Smooth muscle cell (in vitro differentiated cells): ENCODE measurements around the gene RUNX1. TPM values are rescaled to one million over a fixed set of nuclear protein-coding genes. Genes with fewer than 3 reads are reported as not detected.
A peak's percentile ranks its signal among the peaks of the same experiment; 100 is the strongest.

Experiments used
- DNase-seq: peaks from one replicate; lab custom pipeline; 2025; ENCODE audit not compliant: unreplicated experiment; lab: John Stamatoyannopoulos, UW
- H2AFZ ChIP-seq: fragments of 200-600 bp; sonication (generic); 2 replicates; pipeline ENCODE4 v1.6.0; 2016; ENCODE audit warnings: antibody characterized with exemption, low read depth, mild to moderate bottlenecking
- H3F3A ChIP-seq: fragments of 200-600 bp; sonication (generic); 2 replicates; pipeline ENCODE4 v1.6.0; 2017; ENCODE audit warnings: antibody characterized with exemption, low read depth
- H3K27ac ChIP-seq: fragments of 200-600 bp; sonication (generic); 2 replicates; pipeline ENCODE4 v1.5.1; 2016; ENCODE audit warnings: low read depth, mild to moderate bottlenecking
- H3K27me3 ChIP-seq: fragments of 200-600 bp; sonication (generic); 2 replicates; pipeline ENCODE4 v1.6.1; 2016; ENCODE audit warnings: low read depth, mild to moderate bottlenecking
- H3K36me3 ChIP-seq: fragments of 200-600 bp; sonication (generic); 2 replicates; pipeline ENCODE4 v1.5.1; 2016; ENCODE audit warnings: low read depth
- H3K4me1 ChIP-seq: fragments of 200-600 bp; sonication (generic); 2 replicates; pipeline ENCODE4 v1.5.1; 2016; ENCODE audit warnings: low read depth
- H3K4me2 ChIP-seq: fragments of 200-600 bp; sonication (generic); 2 replicates; pipeline ENCODE4 v1.6.0; 2016; ENCODE audit warnings: mild to moderate bottlenecking
- H3K4me3 ChIP-seq: fragments of 200-600 bp; sonication (generic); 2 replicates; pipeline ENCODE4 v1.5.1; 2016; ENCODE audit warnings: mild to moderate bottlenecking
- H3K79me2 ChIP-seq: fragments of 200-600 bp; sonication (generic); 2 replicates; pipeline ENCODE4 v1.6.0; 2016; ENCODE audit warnings: low read depth, mild to moderate bottlenecking
- H3K9ac ChIP-seq: fragments of 200-600 bp; sonication (generic); 2 replicates; pipeline ENCODE4 v1.6.0; 2016; ENCODE audit warnings: low read depth
- H3K9me3 ChIP-seq: fragments of 200-600 bp; sonication (generic); replicated peaks from 2 replicates; pipeline ENCODE4 v1.5.1; 2016; ENCODE audit warnings: low read depth
- H4K20me1 ChIP-seq: fragments of 200-600 bp; sonication (generic); 2 replicates; pipeline ENCODE4 v1.6.0; 2016; ENCODE audit warnings: low read depth
- WGBS: methylation state at CpG from one replicate; pipeline ENCODE4 v1.1.7; 2016; ENCODE audit warnings: low lambda C conversion rate; 5-methylcytosine and 5-hydroxymethylcytosine counted together
- polyA plus RNA-seq: library from polyadenylated mRNA; unstranded; fragments of >200 nt; fragmentation: Nextera tagmentation; extraction: Ambion mirVana; gene quantifications from 2 replicates; pipeline ENCODE4 v1.2.1, GENCODE V29; 2016
- total RNA-seq: library from RNA; depleted of rRNA; stranded (reverse); fragments of >200 nt; gene quantifications from 2 replicates; pipeline ENCODE4 v1.2.3, GENCODE V29; 2014
- TF ChIP-seq, protein P1 (sequence below): fragments of 200-600 bp; sonication (generic); IDR thresholded peaks from 2 replicates; pipeline ENCODE4 v1.5.1; 2017; ENCODE audit warnings: borderline replicate concordance, mild to moderate bottlenecking, antibody characterized with exemption; ENCODE audit not compliant: insufficient read depth, poor library complexity, severe bottlenecking

Gene RUNX1
- total and polyA plus RNA-seq, 2 experiments from 2014 or later: 33.4 to 97.6 TPM

DNA sequence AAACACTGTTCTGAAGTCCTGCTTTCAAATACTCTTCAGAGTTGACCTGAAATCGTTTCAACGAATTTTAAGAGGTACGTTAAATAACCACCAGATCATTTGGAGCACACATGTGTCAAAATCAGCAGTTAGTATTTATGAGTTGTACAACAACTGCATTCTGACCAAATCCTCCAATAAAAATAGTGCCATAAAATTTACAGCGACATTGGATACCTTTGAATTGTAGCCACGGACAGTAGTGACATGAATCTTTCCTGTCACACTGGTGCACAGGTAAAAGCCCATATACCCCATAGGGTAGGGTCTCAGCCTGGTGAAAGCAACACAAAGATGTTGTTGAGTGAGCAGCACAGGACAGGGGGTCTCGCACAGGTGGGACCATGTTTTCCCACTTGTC lies 258.8 kb downstream of the RUNX1 start:
- DNase-seq: no peak
- H3K9ac ChIP-seq: no peak overlapping the region
- H2AFZ ChIP-seq: no peak overlapping the region
- H3K27me3 ChIP-seq: no peaks in the 10 kb centered on the region
- H4K20me1 ChIP-seq: peaks cover 44% of the 10 kb centered on the region
- H3K4me1 ChIP-seq: peaks cover 7% of the 10 kb centered on the region
- H3K9me3 ChIP-seq: no peaks in the 10 kb centered on the region
- H3K4me3 ChIP-seq: no peak overlapping the region
- peaks cover 53% of the 10 kb centered on the region for H3F3A ChIP-seq
- 88% methylated on average over 6 of the region's 6 CpGs for WGBS
- peak overlapping the region; percentile 23 for H3K27ac ChIP-seq
- H3K36me3 ChIP-seq: peaks cover 3% of the 10 kb centered on the region
- H3K79me2 ChIP-seq: no peaks in the 10 kb centered on the region
- H3K4me2 ChIP-seq: no peak overlapping the region
- TF ChIP-seq, protein P1, sequence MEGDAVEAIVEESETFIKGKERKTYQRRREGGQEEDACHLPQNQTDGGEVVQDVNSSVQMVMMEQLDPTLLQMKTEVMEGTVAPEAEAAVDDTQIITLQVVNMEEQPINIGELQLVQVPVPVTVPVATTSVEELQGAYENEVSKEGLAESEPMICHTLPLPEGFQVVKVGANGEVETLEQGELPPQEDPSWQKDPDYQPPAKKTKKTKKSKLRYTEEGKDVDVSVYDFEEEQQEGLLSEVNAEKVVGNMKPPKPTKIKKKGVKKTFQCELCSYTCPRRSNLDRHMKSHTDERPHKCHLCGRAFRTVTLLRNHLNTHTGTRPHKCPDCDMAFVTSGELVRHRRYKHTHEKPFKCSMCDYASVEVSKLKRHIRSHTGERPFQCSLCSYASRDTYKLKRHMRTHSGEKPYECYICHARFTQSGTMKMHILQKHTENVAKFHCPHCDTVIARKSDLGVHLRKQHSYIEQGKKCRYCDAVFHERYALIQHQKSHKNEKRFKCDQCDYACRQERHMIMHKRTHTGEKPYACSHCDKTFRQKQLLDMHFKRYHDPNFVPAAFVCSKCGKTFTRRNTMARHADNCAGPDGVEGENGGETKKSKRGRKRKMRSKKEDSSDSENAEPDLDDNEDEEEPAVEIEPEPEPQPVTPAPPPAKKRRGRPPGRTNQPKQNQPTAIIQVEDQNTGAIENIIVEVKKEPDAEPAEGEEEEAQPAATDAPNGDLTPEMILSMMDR: no peak

DNA sequence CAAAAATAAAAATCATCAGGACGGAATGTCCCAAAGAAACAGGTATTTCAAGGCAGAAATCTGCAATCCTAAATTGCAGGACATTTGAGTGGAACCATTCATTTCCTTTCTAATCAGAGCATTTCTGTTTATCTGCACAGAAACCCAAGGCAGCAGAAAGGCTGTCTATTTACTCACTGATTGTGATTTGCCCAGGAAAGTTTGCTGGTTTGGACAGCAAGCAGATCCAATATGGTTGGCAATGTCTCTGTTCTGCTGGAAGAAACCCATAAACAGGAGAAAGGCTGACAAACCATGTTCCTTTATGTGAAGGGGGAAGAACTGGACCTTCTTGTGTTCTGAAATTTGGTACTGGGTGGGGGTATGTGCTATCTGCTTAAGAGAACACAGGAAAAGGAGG lies 260.2 kb downstream of the RUNX1 start:
- H3K4me1 ChIP-seq: no peaks in the 10 kb centered on the region
- no peak overlapping the region for H3K4me3 ChIP-seq
- H3K36me3 ChIP-seq: peaks cover 3% of the 10 kb centered on the region
- H3K9me3 ChIP-seq: no peaks in the 10 kb centered on the region
- peaks cover 39% of the 10 kb centered on the region for H3F3A ChIP-seq
- 94% methylated on average over 1 of the region's 1 CpG for WGBS
- no peaks in the 10 kb centered on the region for H3K27me3 ChIP-seq
- no peaks in the 10 kb centered on the region for H3K79me2 ChIP-seq
- no peak overlapping the region for H3K4me2 ChIP-seq
- H2AFZ ChIP-seq: no peak overlapping the region
- no peak for DNase-seq
- TF ChIP-seq, protein P1: no peak
- no peak overlapping the region for H3K9ac ChIP-seq
- peaks cover 31% of the 10 kb centered on the region for H4K20me1 ChIP-seq
- peak overlapping the region; percentile 44 for H3K27ac ChIP-seq

GRCh38 chr21:34783815-34784214 lies 265.3 kb downstream of the RUNX1 start:
- no peak overlapping the region for H3K9ac ChIP-seq
- no peak for DNase-seq
- no peaks in the 10 kb centered on the region for H3K79me2 ChIP-seq
- H3K36me3 ChIP-seq: no peaks in the 10 kb centered on the region
- no peaks in the 10 kb centered on the region for H3K4me1 ChIP-seq
- 89% methylated on average over 2 of the region's 2 CpGs for WGBS
- no peaks in the 10 kb centered on the region for H3K27me3 ChIP-seq
- H3K27ac ChIP-seq: no peak overlapping the region
- no peaks in the 10 kb centered on the region for H3K9me3 ChIP-seq
- H3F3A ChIP-seq: peaks cover 13% of the 10 kb centered on the region
- peaks cover under 1% of the 10 kb centered on the region for H4K20me1 ChIP-seq
- no peak overlapping the region for H2AFZ ChIP-seq
- H3K4me2 ChIP-seq: no peak overlapping the region
- H3K4me3 ChIP-seq: no peak overlapping the region
- TF ChIP-seq, protein P1: no peak

DNA sequence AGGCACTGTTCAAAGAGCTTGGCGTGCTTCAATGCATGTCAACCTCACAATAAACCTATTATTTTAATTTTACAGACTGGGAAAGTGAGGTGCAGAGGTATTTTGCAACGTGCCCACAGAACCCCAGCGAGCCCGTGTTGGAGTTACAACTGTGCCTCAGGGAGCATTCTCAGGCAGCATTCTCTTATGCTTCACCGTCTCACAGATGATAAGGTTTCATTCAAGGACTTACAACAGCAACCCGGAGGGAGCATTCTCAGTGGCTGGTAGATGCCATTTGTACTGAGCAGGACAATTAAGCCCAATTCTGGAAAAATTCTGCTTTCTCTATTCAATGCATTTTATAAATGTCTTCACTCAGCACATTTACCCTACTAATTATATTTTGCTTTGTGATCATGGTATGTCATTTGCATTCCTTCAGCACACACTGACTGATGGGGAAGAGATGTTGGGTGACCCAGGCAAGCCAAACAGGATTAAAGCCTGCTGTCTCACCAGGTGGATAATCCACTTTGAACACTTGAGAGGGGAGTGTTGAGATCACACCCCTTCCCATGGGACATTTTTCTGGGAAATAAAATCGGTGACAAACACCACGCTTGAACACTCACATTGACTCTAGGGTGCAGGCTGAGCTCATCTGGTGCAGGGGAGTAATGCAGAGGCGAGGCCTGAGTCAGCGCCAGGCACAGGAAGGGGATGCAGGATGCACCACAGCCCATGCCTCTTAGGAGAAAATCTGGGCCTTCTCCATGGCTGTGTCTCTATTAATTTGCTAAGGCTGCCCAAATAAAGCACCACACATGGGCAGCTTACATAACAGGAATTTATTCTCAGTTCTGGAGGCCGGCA lies 266.4 kb downstream of the RUNX1 start:
- Histone ChIP-seq H4K20me1 (no peaks in the 10 kb centered on the region), H3K27me3 (no peaks in the 10 kb centered on the region), H3K4me2 (no peak overlapping the region), H3K79me2 (no peaks in the 10 kb centered on the region), H3K36me3 (no peaks in the 10 kb centered on the region), H2AFZ (no peak overlapping the region), H3K4me1 (no peaks in the 10 kb centered on the region), H3K27ac (no peak overlapping the region), H3K4me3 (no peak overlapping the region), H3K9me3 (no peaks in the 10 kb centered on the region), H3F3A (peaks cover 4% of the 10 kb centered on the region), H3K9ac (no peak overlapping the region)
- 75% methylated on average over 11 of the region's 11 CpGs for WGBS
- TF ChIP-seq, protein P1: no peak
- DNase-seq: no peak
